Left renal pelvis (tissue), 4 donors: ENCODE data around the gene PANK1. TPM values are rescaled to one million over a fixed set of nuclear protein-coding genes. Genes with fewer than 3 reads are reported as not detected.

Experiments used
- DNase-seq, 4 donors: peaks; one replicate each; pipeline ENCODE4 v3.0.0-alpha.2; 2013; ENCODE audit warnings: low read depth in 4 of 4, low spot score in 3 of 4
- polyA plus RNA-seq, 4 donors: library from polyadenylated mRNA; unstranded; fragments of 120-200 nt; gene quantifications; one replicate each; pipeline ENCODE4 v1.2.1, GENCODE V29; 2013; ENCODE audit not compliant: insufficient read length in 4 of 4

Gene PANK1
- polyA plus RNA-seq, 4 donors = 16.6 to 51.3 (median 47.1) TPM

DNA sequence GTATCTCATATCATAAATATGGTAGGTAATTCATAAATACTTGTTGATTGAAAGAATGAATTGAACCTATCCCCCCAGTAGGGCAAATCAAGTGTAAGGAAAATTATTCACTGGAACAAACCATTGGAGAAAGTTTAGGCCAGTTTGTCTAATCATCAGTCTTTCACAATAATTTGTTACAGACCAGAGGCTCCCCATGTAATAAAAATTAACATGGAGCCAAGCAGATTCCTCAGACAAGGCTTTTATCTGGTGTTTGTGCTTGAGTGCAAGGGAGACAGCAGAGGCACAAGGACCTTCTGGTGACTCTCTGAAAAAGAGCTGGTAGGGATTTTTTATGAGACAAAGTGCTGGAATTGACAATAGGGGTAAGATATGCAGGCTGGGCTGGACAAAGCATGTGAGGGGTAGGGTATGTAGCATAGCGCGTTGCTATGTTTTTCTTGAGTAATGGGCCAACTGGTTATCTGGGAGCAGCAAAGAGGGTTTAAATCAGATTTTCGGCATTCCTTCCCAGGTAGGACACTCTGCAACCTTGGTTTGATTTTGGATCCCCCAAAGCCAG, 7.8 kb upstream of the PANK1 start:
- DNase-seq = no peak

DNA sequence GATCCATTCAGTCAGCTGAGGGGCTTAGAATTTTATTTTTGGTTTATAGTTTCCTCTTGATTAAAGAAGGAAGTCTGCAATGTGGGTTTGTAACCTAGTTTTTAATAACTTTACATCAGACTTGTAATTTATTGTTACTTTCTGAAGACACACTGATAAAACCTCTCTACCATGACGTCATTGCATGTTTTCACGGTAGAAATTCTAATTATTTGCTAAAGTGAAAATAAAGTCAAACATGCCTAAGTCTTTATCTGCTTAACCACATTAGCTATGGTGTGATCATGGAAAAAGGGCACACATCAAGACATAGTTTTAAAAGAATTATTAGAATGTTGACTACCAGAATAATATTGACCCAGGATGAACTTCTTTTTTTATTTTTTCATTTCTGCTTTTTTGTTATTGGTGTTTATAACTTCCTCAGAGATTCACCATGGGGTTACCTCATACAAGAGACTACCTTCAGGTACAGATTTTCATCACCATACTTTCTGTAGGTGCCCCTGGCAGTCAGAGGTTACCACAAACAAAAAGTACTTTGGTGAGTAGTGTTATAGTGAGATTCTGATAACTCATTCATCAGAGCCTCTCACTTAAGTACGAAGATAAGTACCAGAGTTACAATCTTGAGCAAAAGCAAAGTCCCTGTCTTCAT, 7.0 kb upstream of the PANK1 start:
- no peak for DNase-seq

- DNase-seq = no peak
These were observed 6.3 kb upstream of the PANK1 start for GRCh38 chr10:89651205-89651915.

DNA sequence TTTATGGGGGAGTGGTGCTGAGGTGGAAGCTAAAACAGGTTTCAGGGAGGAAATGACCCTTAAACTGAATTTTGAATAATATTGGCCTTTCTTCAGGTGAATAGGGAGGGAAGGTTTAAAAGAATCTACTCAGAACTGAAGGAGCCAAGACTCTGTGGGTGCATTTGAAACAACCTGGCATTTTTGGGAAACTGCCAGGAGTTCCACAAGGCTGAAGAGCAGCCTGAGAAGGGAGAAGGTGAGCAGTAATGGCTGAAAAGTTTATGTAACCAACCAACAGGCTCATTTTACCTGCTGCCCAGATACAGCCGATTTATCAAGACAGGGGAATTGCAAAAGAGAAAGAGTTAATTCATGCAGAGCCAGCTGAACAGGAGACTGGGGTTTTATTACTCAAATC, 4.0 kb upstream of the PANK1 start:
- no peak for DNase-seq

DNA sequence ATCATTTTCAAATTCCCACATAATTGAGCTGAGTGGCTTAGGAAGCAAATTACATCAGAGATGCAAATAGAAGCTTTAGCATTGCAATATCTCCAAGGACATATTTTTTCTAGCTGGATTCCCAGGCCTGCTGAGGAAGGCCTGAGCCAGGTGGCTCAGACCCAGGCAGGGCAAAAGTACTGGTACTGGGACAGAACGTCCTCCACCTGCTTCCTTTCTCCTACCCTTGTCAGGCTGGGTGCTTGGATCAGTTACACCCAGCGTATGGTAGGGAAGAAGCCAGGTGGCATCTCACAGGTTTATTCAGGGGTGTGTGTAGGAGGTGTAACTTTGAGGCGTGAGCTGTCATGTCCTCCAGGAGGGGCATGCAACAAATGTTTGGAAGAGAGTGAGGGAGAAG, 3.0 kb upstream of the PANK1 start:
- DNase-seq = no peak

- DNase-seq = peak in 1 of 4 donors; percentile 35
These were observed 2.0 kb upstream of the PANK1 start for GRCh38 chr10:89646889-89647657.

DNA sequence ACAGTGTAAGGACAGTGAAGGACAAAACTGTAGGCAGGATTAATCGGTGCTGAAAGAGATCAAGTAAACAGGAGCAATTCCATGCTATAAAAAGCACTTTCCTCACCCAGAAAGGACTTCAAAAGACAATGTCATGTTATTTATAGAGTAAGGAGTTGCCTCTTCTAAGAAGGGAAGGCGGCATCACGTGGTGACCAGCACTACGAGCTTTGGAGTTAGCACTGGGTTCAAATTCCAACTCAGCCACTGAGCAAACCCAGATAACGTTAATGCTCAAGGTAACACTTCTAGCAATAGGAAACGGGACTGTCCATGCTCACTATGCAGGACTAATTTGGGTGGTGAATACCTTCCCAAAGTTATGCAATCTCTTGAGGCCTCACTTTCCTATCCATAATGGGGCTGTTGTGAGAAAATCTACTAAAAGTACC, 715 bp upstream of the PANK1 start:
- DNase-seq = no peak

- DNase-seq = no peak
These were observed 413 bp downstream of the PANK1 start for GRCh38 chr10:89644691-89644966.

DNA sequence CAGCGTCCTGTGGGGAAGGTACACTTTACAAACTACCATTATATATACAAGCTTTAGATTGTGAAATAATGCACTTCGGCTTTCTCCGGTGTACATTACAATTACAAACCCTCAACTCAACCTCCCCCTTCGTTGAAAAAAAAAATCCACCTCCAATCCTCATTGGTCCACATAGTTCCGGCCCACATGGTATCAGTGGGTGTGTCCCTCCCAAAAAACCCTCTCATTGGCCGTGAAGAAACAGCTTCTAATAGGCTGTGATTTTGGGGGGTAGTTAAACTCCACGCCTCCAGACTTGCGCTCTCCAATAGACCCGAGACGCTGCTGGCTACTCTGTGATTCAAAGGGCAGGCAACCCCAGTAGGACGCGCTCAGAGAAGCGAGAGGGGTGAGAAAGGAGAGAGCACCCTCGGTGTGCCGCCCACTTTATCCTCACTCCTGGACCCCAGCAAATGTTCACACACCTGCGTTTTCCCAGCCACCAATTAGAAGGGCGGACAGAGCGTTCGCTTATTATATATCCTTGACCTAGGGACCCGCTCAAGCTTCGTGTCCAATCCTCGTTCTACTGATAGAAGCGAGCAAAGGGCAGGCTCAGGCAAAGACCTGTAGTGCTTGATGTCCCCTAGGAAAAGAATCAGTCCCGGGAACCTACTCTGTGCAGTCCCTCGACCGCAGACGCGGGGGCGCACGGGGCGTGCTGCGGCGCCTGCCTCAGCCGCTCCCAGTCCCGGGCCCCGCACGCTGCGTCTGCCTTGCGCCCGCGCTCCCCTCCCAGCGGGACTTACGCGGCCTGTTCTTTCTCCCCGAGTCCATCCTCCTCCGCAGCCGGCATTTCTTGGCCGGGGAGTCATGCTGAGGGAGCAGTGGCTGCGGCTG, 991 bp downstream of the PANK1 start:
- peak; percentile 84 to 91 (median 90) for DNase-seq

DNA sequence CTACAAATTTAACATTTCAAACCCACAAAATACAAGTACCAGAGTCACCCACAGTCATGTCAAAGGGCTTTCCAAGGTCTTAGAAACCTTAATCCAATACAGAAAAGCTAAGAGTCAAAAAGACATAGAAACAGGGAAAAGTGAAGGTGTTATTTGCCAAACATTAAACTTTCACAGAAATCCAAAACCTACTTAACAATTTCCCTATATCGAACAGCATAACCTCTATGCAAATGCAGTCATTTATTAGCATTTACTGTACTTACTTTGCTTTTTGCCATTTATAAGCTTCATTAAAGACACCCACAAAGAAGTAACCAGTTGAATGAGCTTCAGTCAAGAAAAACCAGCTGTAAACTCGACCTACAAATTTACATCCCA, 1.6 kb downstream of the PANK1 start:
- DNase-seq = no peak

- DNase-seq = no peak
These were observed 2.8 kb downstream of the PANK1 start for GRCh38 chr10:89642193-89642592.

GRCh38 chr10:89640241-89640640, 4.8 kb downstream of the PANK1 start:
- no peak for DNase-seq

DNA sequence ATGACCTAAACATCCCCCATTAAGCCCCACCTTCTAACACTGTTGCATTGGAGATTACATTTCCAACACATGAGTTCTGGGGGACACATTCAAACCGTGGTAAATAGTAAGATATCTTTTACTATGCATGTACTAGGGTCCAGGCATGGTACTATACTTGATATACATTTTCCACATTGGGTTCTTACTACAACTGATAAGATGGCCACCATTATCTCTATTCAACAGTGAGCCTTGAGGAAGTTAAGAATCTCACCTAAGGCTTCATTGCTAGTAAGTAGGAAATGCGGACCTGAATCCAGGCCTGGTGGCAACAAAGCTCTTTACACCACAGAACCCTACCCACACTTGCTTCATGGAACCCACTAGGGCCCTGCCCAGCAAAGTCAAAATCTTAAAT, 5.7 kb downstream of the PANK1 start:
- no peak for DNase-seq

DNA sequence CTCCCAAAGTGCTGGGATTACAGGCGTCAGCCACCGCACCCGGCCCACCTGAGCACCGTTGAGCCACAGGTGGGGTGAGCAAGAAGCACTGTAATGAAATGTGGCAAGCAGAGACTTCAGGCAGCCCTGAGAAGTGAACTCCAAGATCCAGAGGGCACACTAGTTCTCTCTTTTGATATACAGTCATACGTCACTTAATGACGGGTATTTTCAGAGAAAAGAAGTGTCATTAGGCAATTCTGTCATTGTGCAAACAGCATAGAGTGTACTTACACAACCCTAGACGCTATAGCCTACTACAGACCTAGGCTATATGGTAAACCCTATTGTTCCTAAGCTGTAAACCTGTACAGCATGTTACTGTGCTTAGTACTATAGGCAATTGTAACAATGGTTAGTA, 7.9 kb downstream of the PANK1 start:
- no peak for DNase-seq

DNA sequence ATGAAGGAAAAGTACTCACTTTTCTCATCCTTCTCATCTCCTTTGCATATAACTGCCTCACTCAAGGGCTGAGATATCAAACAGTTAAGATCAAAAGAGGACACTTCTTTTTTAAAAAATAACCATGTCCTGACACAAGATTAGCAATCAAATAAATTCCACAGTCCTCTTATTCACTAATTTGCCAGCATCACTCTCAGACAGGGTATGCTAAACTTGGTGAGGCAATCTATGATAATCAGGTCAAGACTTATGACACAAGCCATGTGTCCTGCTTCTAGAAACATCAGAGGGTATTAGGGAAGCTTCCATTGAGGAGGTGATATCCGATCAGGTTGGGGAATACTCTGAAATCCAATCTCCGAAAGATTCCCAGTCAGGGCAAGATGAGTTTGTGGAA, 10.4 kb downstream of the PANK1 start:
- DNase-seq = no peak

- DNase-seq = no peak
These were observed 11.6 kb downstream of the PANK1 start for GRCh38 chr10:89633484-89633883.

DNA sequence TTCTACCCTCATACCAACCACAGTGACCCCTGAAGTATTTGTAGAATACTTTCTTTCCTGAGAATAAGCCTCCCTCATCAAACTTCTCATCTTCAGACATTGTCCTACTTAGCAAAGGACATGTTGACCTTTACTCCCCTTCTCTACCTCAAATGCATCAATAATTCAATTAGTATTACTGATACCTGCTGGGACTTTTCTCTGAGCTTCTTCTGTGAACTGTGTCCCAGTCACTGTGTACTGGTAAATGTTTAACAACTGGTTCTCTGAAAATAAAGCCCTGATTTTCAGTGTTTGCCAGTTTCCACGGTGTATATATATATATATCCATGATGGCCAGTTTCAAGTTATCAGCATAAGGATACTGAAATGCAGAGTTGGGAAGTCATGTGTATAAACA, 12.2 kb downstream of the PANK1 start:
- DNase-seq = no peak

GRCh38 chr10:89627830-89628229, 17.2 kb downstream of the PANK1 start:
- DNase-seq = no peak

DNA sequence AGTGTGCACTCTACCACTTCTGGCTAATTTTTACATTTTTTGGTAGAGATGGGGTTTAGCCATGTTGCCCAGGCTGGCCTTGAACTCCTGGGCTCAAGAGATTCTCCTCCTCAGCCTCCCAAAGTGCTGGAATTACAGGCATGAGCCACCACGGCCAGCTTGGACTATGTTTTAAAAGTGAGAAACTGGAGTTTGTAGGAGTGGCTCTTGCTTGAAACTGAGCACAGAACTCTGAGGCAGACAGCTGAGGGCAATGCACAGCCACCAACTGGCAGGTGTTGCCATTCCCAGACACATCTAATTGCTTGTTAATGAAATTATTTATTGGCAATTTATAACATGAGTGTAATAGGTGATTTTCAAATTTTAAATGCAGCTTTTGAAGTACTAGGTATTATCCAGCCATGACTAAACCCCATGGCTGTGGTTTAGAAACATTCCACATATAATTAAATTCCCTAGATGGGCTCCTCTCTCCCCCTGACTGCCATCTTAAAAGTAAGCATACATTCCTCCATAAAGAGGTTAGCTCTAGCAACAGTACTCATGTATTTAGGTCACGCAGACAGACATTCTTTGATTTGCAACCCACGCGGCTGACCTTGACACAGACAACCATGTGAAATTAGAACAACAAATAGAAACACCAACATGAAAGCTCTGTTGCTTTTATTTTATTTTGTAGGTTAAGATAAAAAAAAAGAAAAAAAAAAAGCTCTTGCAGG, 19.8 kb downstream of the PANK1 start:
- DNase-seq = no peak

DNA sequence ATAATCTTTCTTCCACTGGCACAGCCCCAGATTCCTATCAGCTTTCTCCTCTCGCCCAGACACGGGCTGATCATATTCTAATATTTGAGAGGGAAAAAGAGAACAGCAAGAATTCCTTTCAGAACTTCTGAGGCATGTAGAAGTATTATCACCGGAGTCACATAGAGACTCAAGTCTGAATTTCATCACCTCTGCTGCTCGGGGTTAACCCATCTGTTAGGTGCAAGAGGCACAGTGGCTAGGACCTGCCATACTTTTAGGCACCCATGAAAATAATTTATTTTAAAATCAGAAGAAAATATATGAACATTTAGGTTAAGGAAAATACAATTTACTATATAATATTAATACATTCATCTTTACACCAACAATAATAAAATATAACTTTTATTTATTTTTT, 21.0 kb downstream of the PANK1 start:
- DNase-seq = no peak
